ENCODE measurements around the gene CCHCR1. TPM values are rescaled to one million over a fixed set of nuclear protein-coding genes. Genes with fewer than 3 reads are reported as not detected.

CCHCR1 gene
- total and polyA plus RNA-seq, 2 experiments from 2014 or later = 19.8 to 46.7 TPM

DNA sequence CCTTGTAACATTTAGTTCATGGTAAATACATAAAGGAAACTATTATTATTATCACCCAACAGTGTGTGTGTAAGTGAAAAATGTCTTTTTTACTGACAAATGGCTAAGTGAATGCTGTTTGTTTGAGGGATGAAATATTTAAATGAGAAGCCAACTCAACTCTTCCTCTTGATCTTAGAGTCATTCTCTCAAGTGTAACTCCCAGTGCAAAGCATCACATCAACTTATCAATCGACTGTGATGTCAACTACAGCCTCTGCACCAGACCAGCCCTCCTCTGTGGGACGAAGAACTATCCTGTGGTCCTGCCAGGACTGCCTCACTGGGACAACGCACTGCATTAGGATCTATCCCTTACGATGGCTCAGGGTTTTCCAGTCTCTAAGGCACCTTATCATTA, 50.5 kb downstream of the CCHCR1 start:
- H3K27me3 ChIP-seq (ENCODE audit: insufficient read depth) = no peaks in the 10 kb centered on the region
- no peak for ATAC-seq
- H3K4me3 ChIP-seq = no peak overlapping the region
- H3K27ac ChIP-seq (ENCODE audit: low read depth) = no peak overlapping the region
- no peak for DNase-seq (ENCODE audit: low spot score)
- no peaks in the 10 kb centered on the region for H3K79me2 ChIP-seq (replicated peaks; ENCODE audit: insufficient read depth)
- H3K9me3 Mint-ChIP-seq = no peaks in the 10 kb centered on the region
- no peak overlapping the region for H3K4me2 ChIP-seq
- H3K4me3 Mint-ChIP-seq = no peak overlapping the region
- H3K27me3 Mint-ChIP-seq (ENCODE audit: insufficient read depth, low read depth, poor library complexity) = peaks cover 17% of the 10 kb centered on the region
- TF ChIP-seq, protein P1, sequence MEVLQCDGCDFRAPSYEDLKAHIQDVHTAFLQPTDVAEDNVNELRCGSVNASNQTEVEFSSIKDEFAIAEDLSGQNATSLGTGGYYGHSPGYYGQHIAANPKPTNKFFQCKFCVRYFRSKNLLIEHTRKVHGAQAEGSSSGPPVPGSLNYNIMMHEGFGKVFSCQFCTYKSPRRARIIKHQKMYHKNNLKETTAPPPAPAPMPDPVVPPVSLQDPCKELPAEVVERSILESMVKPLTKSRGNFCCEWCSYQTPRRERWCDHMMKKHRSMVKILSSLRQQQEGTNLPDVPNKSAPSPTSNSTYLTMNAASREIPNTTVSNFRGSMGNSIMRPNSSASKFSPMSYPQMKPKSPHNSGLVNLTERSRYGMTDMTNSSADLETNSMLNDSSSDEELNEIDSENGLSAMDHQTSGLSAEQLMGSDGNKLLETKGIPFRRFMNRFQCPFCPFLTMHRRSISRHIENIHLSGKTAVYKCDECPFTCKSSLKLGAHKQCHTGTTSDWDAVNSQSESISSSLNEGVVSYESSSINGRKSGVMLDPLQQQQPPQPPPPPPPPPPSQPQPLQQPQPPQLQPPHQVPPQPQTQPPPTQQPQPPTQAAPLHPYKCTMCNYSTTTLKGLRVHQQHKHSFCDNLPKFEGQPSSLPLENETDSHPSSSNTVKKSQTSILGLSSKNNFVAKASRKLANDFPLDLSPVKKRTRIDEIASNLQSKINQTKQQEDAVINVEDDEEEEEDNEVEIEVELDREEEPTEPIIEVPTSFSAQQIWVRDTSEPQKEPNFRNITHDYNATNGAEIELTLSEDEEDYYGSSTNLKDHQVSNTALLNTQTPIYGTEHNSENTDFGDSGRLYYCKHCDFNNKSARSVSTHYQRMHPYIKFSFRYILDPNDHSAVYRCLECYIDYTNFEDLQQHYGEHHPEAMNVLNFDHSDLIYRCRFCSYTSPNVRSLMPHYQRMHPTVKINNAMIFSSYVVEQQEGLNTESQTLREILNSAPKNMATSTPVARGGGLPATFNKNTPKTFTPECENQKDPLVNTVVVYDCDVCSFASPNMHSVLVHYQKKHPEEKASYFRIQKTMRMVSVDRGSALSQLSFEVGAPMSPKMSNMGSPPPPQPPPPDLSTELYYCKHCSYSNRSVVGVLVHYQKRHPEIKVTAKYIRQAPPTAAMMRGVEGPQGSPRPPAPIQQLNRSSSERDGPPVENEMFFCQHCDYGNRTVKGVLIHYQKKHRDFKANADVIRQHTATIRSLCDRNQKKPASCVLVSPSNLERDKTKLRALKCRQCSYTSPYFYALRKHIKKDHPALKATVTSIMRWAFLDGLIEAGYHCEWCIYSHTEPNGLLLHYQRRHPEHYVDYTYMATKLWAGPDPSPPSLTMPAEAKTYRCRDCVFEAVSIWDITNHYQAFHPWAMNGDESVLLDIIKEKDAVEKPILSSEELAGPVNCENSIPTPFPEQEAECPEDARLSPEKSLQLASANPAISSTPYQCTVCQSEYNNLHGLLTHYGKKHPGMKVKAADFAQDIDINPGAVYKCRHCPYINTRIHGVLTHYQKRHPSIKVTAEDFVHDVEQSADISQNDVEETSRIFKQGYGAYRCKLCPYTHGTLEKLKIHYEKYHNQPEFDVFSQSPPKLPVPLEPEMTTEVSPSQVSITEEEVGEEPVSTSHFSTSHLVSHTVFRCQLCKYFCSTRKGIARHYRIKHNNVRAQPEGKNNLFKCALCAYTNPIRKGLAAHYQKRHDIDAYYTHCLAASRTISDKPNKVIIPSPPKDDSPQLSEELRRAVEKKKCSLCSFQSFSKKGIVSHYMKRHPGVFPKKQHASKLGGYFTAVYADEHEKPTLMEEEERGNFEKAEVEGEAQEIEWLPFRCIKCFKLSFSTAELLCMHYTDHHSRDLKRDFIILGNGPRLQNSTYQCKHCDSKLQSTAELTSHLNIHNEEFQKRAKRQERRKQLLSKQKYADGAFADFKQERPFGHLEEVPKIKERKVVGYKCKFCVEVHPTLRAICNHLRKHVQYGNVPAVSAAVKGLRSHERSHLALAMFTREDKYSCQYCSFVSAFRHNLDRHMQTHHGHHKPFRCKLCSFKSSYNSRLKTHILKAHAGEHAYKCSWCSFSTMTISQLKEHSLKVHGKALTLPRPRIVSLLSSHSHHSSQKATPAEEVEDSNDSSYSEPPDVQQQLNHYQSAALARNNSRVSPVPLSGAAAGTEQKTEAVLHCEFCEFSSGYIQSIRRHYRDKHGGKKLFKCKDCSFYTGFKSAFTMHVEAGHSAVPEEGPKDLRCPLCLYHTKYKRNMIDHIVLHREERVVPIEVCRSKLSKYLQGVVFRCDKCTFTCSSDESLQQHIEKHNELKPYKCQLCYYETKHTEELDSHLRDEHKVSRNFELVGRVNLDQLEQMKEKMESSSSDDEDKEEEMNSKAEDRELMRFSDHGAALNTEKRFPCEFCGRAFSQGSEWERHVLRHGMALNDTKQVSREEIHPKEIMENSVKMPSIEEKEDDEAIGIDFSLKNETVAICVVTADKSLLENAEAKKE (CRISPR knock-in tag; IDR thresholded peaks at IDR 0.05) = no peak
- TF ChIP-seq POLR2AphosphoS5 (IDR thresholded peaks at IDR 0.05; ENCODE audit: low read depth) = no peak
- TF ChIP-seq, protein P2, sequence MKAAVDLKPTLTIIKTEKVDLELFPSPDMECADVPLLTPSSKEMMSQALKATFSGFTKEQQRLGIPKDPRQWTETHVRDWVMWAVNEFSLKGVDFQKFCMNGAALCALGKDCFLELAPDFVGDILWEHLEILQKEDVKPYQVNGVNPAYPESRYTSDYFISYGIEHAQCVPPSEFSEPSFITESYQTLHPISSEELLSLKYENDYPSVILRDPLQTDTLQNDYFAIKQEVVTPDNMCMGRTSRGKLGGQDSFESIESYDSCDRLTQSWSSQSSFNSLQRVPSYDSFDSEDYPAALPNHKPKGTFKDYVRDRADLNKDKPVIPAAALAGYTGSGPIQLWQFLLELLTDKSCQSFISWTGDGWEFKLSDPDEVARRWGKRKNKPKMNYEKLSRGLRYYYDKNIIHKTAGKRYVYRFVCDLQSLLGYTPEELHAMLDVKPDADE (IDR thresholded peaks at IDR 0.05) = no peak
- TF ChIP-seq CREB1 (CRISPR knock-in tag; IDR thresholded peaks at IDR 0.05; ENCODE audit: low read depth) = no peak
- no peak for TF ChIP-seq EZH2phosphoT487 (IDR thresholded peaks at IDR 0.05; ENCODE audit: unreplicated experiment)
- TF ChIP-seq, protein P3, sequence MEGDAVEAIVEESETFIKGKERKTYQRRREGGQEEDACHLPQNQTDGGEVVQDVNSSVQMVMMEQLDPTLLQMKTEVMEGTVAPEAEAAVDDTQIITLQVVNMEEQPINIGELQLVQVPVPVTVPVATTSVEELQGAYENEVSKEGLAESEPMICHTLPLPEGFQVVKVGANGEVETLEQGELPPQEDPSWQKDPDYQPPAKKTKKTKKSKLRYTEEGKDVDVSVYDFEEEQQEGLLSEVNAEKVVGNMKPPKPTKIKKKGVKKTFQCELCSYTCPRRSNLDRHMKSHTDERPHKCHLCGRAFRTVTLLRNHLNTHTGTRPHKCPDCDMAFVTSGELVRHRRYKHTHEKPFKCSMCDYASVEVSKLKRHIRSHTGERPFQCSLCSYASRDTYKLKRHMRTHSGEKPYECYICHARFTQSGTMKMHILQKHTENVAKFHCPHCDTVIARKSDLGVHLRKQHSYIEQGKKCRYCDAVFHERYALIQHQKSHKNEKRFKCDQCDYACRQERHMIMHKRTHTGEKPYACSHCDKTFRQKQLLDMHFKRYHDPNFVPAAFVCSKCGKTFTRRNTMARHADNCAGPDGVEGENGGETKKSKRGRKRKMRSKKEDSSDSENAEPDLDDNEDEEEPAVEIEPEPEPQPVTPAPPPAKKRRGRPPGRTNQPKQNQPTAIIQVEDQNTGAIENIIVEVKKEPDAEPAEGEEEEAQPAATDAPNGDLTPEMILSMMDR (conservative IDR thresholded peaks at IDR 0.05; ENCODE audit: low read depth in 2 of 2) = no peak
- TF ChIP-seq STAT1 (IDR thresholded peaks at IDR 0.05; ENCODE audit: unreplicated experiment) = no peak
- H4K20me1 ChIP-seq (replicated peaks; ENCODE audit: insufficient read depth) = no peaks in the 10 kb centered on the region
- 0 out of 2 replicates have a peak, but pooled peaks cover under 1% of the 10 kb centered on the region for H3F3A ChIP-seq (replicated peaks; ENCODE audit: low read depth)
- H3K4me1 ChIP-seq (ENCODE audit: insufficient read depth) = peaks cover 10% of the 10 kb centered on the region
- no peak overlapping the region for H2AFZ ChIP-seq
- H3K27ac Mint-ChIP-seq = no peak overlapping the region
- peaks cover 18% of the 10 kb centered on the region for H3K4me1 Mint-ChIP-seq
- no peaks in the 10 kb centered on the region for H3K9me2 ChIP-seq (ENCODE audit: insufficient read depth)
- H3K36me3 ChIP-seq (ENCODE audit: insufficient read depth) = no peaks in the 10 kb centered on the region
- no peaks in the 10 kb centered on the region for H3K36me3 Mint-ChIP-seq (ENCODE audit: low read depth)
